OCI-LY1 (cell line): ENCODE data around the gene CACNA1I.

Experiments
- H2AFZ ChIP-seq: fragments of 200-600 bp; sonication (generic), shearing (Covaris generic); 2 replicates; pipeline ENCODE4 v1.6.0; 2014; ENCODE audit warnings: antibody characterized with exemption, mild to moderate bottlenecking, low read length
- H3F3A ChIP-seq: fragments of 200-600 bp; sonication (generic), shearing (Covaris generic); 2 replicates; pipeline ENCODE4 v1.6.0; 2014; ENCODE audit warnings: mild to moderate bottlenecking, antibody characterized with exemption, low read length, moderate library complexity; ENCODE audit not compliant: insufficient read depth
- H3K27ac ChIP-seq: fragments of 200-600 bp; sonication (generic); 2 replicates; pipeline ENCODE4 v1.5.1; 2014; ENCODE audit warnings: low read length, mixed run types, mild to moderate bottlenecking, low read depth; ENCODE audit not compliant: poor library complexity, severe bottlenecking
- H3K27me3 ChIP-seq: fragments of 200-600 bp; sonication (generic); 2 replicates; pipeline ENCODE4 v1.6.0; 2014; ENCODE audit warnings: antibody characterized with exemption, mild to moderate bottlenecking, low read length, moderate library complexity; ENCODE audit not compliant: insufficient read depth
- H3K36me3 ChIP-seq: fragments of 200-600 bp; sonication (generic); 2 replicates; pipeline ENCODE4 v1.6.1; 2014; ENCODE audit warnings: mild to moderate bottlenecking, antibody characterized with exemption, low read length, moderate library complexity, mixed read lengths; ENCODE audit not compliant: insufficient read depth
- H3K4me1 ChIP-seq: fragments of 200-600 bp; sonication (generic); 2 replicates; pipeline ENCODE4 v1.5.1; 2014; ENCODE audit warnings: mild to moderate bottlenecking, low read length, moderate library complexity; ENCODE audit not compliant: insufficient read depth, severe bottlenecking
- H3K4me2 ChIP-seq: fragments of 200-600 bp; sonication (generic), shearing (Covaris generic); 2 replicates; pipeline ENCODE4 v1.6.1; 2014; ENCODE audit warnings: low read length
- H3K4me3 ChIP-seq: fragments of 200-600 bp; sonication (generic); 2 replicates; pipeline ENCODE4 v1.5.1; 2014; ENCODE audit warnings: low read length, low read depth, mild to moderate bottlenecking, mixed read lengths; ENCODE audit not compliant: poor library complexity, severe bottlenecking
- H3K79me2 ChIP-seq: fragments of 200-600 bp; shearing (Covaris generic); 2 replicates; pipeline ENCODE4 v1.6.1; 2016; ENCODE audit warnings: mixed run types, low read length, mixed read lengths; ENCODE audit not compliant: insufficient read depth
- H3K9ac ChIP-seq: fragments of 200-600 bp; sonication (generic), shearing (Covaris generic); 2 replicates; pipeline ENCODE4 v1.6.1; 2014; ENCODE audit warnings: mild to moderate bottlenecking, low read length, mixed read lengths
- H3K9me2 ChIP-seq: fragments of 200-600 bp; sonication (generic), shearing (Covaris generic); 2 replicates; pipeline ENCODE4 v1.6.1; 2014; ENCODE audit warnings: low read depth, mild to moderate bottlenecking, low read length, mixed read lengths
- H3K9me3 ChIP-seq: fragments of 200-600 bp; shearing (Covaris generic); 2 replicates; pipeline ENCODE4 v1.6.1; 2014; ENCODE audit warnings: low read length, mixed read lengths
- H4K20me1 ChIP-seq: fragments of 200-600 bp; sonication (generic), shearing (Covaris generic); 2 replicates; pipeline ENCODE4 v1.6.0; 2016; ENCODE audit warnings: mild to moderate bottlenecking, low read length; ENCODE audit not compliant: insufficient read depth
- EZH2 ChIP-seq: fragments of 200-600 bp; sonication (generic), shearing (Covaris generic); IDR thresholded peaks from 2 replicates; pipeline ENCODE4 v1.8.0; 2017; ENCODE audit warnings: borderline replicate concordance, mixed run types, mild to moderate bottlenecking, antibody characterized with exemption, low read length, moderate library complexity, mixed read lengths
- TF ChIP-seq, protein P1 (sequence below): fragments of 200-600 bp; sonication (generic), shearing (Covaris generic); IDR thresholded peaks from 2 replicates; pipeline ENCODE4 v1.5.1; 2017; ENCODE audit warnings: mild to moderate bottlenecking, antibody characterized with exemption, low read length, moderate library complexity, mixed read lengths

CACNA1I gene

DNA sequence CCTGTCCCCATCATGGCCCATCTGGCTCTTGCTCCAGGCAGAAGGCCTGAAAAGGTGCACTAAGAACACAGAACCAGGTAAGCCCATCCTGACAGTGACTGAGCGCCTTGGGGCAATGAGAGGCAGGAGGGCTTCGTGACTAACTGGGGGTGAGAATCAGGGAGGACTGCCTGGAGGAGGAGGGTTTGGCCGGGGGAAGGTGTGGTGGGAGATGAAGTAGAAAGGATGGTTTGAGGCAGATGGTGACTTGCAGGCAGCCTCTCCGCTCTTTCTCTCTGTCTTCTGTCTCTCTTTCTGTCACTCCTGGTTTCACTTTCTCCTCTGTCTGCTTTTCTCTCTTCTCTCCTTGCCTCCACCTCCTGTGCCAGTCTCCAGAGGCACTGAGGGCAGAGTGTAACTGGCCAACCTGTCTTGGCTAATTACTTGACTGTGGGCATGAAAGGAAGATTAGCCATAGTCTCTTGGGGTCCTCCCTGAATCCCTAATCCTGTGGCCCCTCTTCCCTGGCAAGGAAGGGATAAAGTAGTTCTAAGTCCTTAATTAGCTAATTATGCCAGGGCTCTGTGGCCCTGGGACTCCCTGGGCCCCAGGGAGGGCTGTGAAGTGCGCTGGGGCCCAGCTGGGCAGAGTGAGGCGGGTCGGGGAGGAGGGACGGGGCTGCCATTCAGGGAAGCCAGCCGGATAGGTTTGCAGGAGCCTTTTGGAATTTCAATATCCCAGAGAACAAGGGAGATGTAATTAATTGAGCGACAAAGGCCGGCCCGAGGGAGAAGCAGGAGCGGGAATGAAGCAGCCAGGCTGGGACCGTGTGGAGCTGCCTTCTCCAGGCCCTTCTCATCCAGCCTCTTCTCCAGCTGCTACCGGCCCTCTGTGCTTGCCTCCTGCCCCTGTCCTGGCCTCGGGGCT, 61.1 kb downstream of the CACNA1I start:
- Histone ChIP-seq H4K20me1 (no peaks in the 10 kb centered on the region), H2AFZ (no peak overlapping the region), H3K4me2 (no peak overlapping the region), H3K79me2 (no peaks in the 10 kb centered on the region), H3K9me2 (no peaks in the 10 kb centered on the region), H3K36me3 (no peaks in the 10 kb centered on the region), H3F3A (no peaks in the 10 kb centered on the region), H3K4me3 (no peak overlapping the region), H3K4me1 (no peaks in the 10 kb centered on the region), H3K9me3 (no peaks in the 10 kb centered on the region), H3K27ac (no peak overlapping the region), H3K9ac (no peak overlapping the region), H3K27me3 (no peaks in the 10 kb centered on the region)
- TF ChIP-seq, protein P1, sequence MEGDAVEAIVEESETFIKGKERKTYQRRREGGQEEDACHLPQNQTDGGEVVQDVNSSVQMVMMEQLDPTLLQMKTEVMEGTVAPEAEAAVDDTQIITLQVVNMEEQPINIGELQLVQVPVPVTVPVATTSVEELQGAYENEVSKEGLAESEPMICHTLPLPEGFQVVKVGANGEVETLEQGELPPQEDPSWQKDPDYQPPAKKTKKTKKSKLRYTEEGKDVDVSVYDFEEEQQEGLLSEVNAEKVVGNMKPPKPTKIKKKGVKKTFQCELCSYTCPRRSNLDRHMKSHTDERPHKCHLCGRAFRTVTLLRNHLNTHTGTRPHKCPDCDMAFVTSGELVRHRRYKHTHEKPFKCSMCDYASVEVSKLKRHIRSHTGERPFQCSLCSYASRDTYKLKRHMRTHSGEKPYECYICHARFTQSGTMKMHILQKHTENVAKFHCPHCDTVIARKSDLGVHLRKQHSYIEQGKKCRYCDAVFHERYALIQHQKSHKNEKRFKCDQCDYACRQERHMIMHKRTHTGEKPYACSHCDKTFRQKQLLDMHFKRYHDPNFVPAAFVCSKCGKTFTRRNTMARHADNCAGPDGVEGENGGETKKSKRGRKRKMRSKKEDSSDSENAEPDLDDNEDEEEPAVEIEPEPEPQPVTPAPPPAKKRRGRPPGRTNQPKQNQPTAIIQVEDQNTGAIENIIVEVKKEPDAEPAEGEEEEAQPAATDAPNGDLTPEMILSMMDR: no peak
- no peak for TF ChIP-seq EZH2

DNA sequence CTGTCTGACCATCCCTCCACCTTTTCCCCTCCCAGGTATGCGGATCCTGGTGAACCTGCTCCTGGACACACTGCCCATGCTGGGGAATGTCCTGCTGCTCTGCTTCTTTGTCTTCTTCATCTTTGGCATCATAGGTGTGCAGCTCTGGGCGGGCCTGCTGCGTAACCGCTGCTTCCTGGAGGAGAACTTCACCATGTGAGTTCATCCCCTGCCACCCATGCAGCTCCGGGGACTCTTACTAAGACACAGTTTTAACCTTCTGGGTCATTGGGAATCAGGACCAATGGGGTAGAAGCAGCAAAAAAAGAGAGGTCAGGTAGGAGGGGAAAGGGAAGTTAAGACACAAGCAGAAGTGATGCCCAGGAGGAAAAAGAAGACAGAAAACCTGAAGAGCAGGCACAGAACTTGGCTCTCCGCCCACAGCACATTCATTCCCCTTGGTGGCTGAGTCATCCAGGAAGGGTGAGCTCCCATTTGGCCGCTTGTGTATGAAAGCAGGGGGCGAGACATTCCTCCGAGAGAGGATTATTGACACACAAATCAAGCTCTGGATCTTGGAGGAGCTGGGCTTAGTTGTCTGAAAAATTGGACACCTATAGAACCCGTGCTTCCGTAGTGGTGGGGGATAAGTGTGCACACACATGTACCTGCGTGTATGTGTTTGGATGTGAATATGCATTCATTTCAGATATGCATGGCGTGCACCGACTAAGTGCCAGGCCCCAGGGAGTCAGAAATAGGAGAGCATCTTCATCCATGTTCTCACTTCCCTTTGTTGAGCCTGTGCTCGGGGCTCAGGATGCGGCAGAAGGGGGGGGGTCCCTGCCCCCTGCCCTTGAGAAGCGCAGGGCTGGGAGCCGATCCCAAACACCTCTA, 64.2 kb downstream of the CACNA1I start:
- H3K9ac ChIP-seq: no peak overlapping the region
- no peaks in the 10 kb centered on the region for H3K79me2 ChIP-seq
- no peak overlapping the region for H3K4me3 ChIP-seq
- H3K4me2 ChIP-seq: no peak overlapping the region
- H3K4me1 ChIP-seq: no peaks in the 10 kb centered on the region
- H2AFZ ChIP-seq: no peak overlapping the region
- H3K36me3 ChIP-seq: no peaks in the 10 kb centered on the region
- H3F3A ChIP-seq: no peaks in the 10 kb centered on the region
- no peaks in the 10 kb centered on the region for H3K9me3 ChIP-seq
- TF ChIP-seq, protein P1: no peak
- TF ChIP-seq EZH2: no peak
- no peaks in the 10 kb centered on the region for H4K20me1 ChIP-seq
- H3K9me2 ChIP-seq: no peaks in the 10 kb centered on the region
- H3K27me3 ChIP-seq: no peaks in the 10 kb centered on the region
- no peak overlapping the region for H3K27ac ChIP-seq

- H2AFZ ChIP-seq: no peak overlapping the region
- H3K4me2 ChIP-seq: no peak overlapping the region
- no peak overlapping the region for H3K4me3 ChIP-seq
- no peaks in the 10 kb centered on the region for H3K79me2 ChIP-seq
- no peaks in the 10 kb centered on the region for H3K27me3 ChIP-seq
- H3F3A ChIP-seq: no peaks in the 10 kb centered on the region
- no peaks in the 10 kb centered on the region for H3K36me3 ChIP-seq
- H4K20me1 ChIP-seq: no peaks in the 10 kb centered on the region
- TF ChIP-seq, protein P1: no peak
- TF ChIP-seq EZH2: no peak
- H3K9me3 ChIP-seq: no peaks in the 10 kb centered on the region
- no peaks in the 10 kb centered on the region for H3K9me2 ChIP-seq
- no peak overlapping the region for H3K27ac ChIP-seq
- H3K9ac ChIP-seq: no peak overlapping the region
- H3K4me1 ChIP-seq: no peaks in the 10 kb centered on the region
These were observed 65.2 kb downstream of the CACNA1I start for GRCh38 chr22:39635719-39636118.
